Measurements from ENCODE around the gene BCL2L11. TPM values are rescaled to one million over a fixed set of nuclear protein-coding genes. Genes with fewer than 3 reads are reported as not detected.

The BCL2L11 gene
- total RNA-seq, 1 donor from 2014 or later: 11.4 TPM

- Mint-ChIP-seq H3K36me3 (ENCODE audit: low read depth) (peaks cover 12% of the 10 kb centered on the region), H3K27ac (ENCODE audit: unreplicated experiment) (no peak overlapping the region), H3K27me3 (ENCODE audit: low read depth) (no peaks in the 10 kb centered on the region), H3K4me3 (ENCODE audit: unreplicated experiment) (no peak overlapping the region), H3K9me3 (ENCODE audit: low read depth) (peaks cover 3% of the 10 kb centered on the region), H3K4me1 (ENCODE audit: low read depth) (peaks cover 13% of the 10 kb centered on the region)
- peak; percentile 28 for TF ChIP-seq CTCF (IDR thresholded peaks at IDR 0.05)
- DNase-seq (ENCODE audit: low spot score): no peak
Measured at GRCh38 chr2:111135910-111136297, 15.2 kb downstream of the BCL2L11 start.

GRCh38 chr2:111138839-111139238 lies 18.1 kb downstream of the BCL2L11 start:
- no peak overlapping the region for H3K27ac Mint-ChIP-seq (ENCODE audit: unreplicated experiment)
- DNase-seq (ENCODE audit: low spot score): no peak
- H3K36me3 Mint-ChIP-seq (ENCODE audit: low read depth): peaks cover 8% of the 10 kb centered on the region
- TF ChIP-seq CTCF (IDR thresholded peaks at IDR 0.05): no peak
- H3K4me1 Mint-ChIP-seq (ENCODE audit: low read depth): peaks cover 6% of the 10 kb centered on the region
- H3K27me3 Mint-ChIP-seq (ENCODE audit: low read depth): no peaks in the 10 kb centered on the region
- H3K9me3 Mint-ChIP-seq (ENCODE audit: low read depth): peaks cover 3% of the 10 kb centered on the region
- no peak overlapping the region for H3K4me3 Mint-ChIP-seq (ENCODE audit: unreplicated experiment)

GRCh38 chr2:111139637-111140317 lies 19.1 kb downstream of the BCL2L11 start:
- no peak for TF ChIP-seq CTCF (IDR thresholded peaks at IDR 0.05)
- Mint-ChIP-seq H3K36me3 (ENCODE audit: low read depth) (peaks cover 9% of the 10 kb centered on the region), H3K4me3 (ENCODE audit: unreplicated experiment) (no peak overlapping the region), H3K27me3 (ENCODE audit: low read depth) (no peaks in the 10 kb centered on the region), H3K4me1 (ENCODE audit: low read depth) (peaks cover 3% of the 10 kb centered on the region), H3K9me3 (ENCODE audit: low read depth) (no peaks in the 10 kb centered on the region), H3K27ac (ENCODE audit: unreplicated experiment) (no peak overlapping the region)
- no peak for DNase-seq (ENCODE audit: low spot score)

- Mint-ChIP-seq H3K4me1 (ENCODE audit: low read depth) (peaks cover 3% of the 10 kb centered on the region), H3K36me3 (ENCODE audit: low read depth) (peaks cover 10% of the 10 kb centered on the region), H3K9me3 (ENCODE audit: low read depth) (no peaks in the 10 kb centered on the region), H3K27ac (ENCODE audit: unreplicated experiment) (no peak overlapping the region), H3K4me3 (ENCODE audit: unreplicated experiment) (no peak overlapping the region), H3K27me3 (ENCODE audit: low read depth) (no peaks in the 10 kb centered on the region)
- no peak for DNase-seq (ENCODE audit: low spot score)
- TF ChIP-seq CTCF (IDR thresholded peaks at IDR 0.05): no peak
Measured at GRCh38 chr2:111140815-111141214, 20.1 kb downstream of the BCL2L11 start.

GRCh38 chr2:111142101-111142500 lies 21.4 kb downstream of the BCL2L11 start:
- Mint-ChIP-seq H3K4me3 (ENCODE audit: unreplicated experiment) (no peak overlapping the region), H3K27ac (ENCODE audit: unreplicated experiment) (no peak overlapping the region), H3K9me3 (ENCODE audit: low read depth) (no peaks in the 10 kb centered on the region), H3K27me3 (ENCODE audit: low read depth) (no peaks in the 10 kb centered on the region), H3K36me3 (ENCODE audit: low read depth) (peaks cover 12% of the 10 kb centered on the region), H3K4me1 (ENCODE audit: low read depth) (peaks cover 3% of the 10 kb centered on the region)
- no peak for DNase-seq (ENCODE audit: low spot score)
- no peak for TF ChIP-seq CTCF (IDR thresholded peaks at IDR 0.05)

Measured in chondrocyte (in vitro differentiated cells).